H1 (cell line): Measurements from ENCODE around the gene SND1.

Source experiments
- CEBPB ChIP-seq: IDR thresholded peaks from 2 replicates; pipeline ENCODE4 v1.6.1; 2012; ENCODE audit warnings: low read depth, low read length
- EZH2 ChIP-seq: fragments of 200-600 bp; sonication (generic); IDR thresholded peaks from 2 replicates; pipeline ENCODE4 v1.7.1; 2012; ENCODE audit warnings: low read depth, mild to moderate bottlenecking, moderate library complexity, low read length, inconsistent platforms; ENCODE audit not compliant: severe bottlenecking
- GABPA ChIP-seq: IDR thresholded peaks from 2 replicates; pipeline ENCODE4 v1.6.1; 2011; ENCODE audit warnings: mild to moderate bottlenecking, low read length, moderate library complexity, borderline replicate concordance; ENCODE audit not compliant: insufficient read depth
- POLR2A ChIP-seq, 2 experiments: IDR thresholded peaks; 1 replicate in 1 of 2; 2 replicates in 1 of 2; pipeline ENCODE4 v1.6.1; 2011; ENCODE audit warnings: low read depth in 2 of 2, low read length in 2 of 2, mild to moderate bottlenecking in 2 of 2; ENCODE audit errors: control extremely low read depth in 1 of 2
- TCF12 ChIP-seq: IDR thresholded peaks from 2 replicates; pipeline ENCODE4 v1.6.1; 2011; ENCODE audit warnings: low read depth, mild to moderate bottlenecking, low read length
- ZNF274 ChIP-seq: IDR thresholded peaks from 2 replicates; pipeline ENCODE4 v1.7.0; 2012; ENCODE audit warnings: low read length, borderline replicate concordance; ENCODE audit errors: extremely low read depth
- TF ChIP-seq, protein P1 (sequence below): IDR thresholded peaks from 2 replicates; pipeline ENCODE4 v1.6.1; 2011; ENCODE audit warnings: low read length, improper control_type of control experiment
- TF ChIP-seq, protein P2 (sequence below), 3 experiments: IDR thresholded peaks; 1 replicate in 2 of 3; 2 replicates in 1 of 3; pipeline versions ENCODE4 v1.5.1 to v1.6.1; 2011; ENCODE audit warnings: low read length in 3 of 3, mild to moderate bottlenecking in 3 of 3, inconsistent platforms in 2 of 3, low read depth in 1 of 3, moderate library complexity in 1 of 3; ENCODE audit not compliant: insufficient read depth in 1 of 3; ENCODE audit errors: control extremely low read depth in 1 of 3

DNA sequence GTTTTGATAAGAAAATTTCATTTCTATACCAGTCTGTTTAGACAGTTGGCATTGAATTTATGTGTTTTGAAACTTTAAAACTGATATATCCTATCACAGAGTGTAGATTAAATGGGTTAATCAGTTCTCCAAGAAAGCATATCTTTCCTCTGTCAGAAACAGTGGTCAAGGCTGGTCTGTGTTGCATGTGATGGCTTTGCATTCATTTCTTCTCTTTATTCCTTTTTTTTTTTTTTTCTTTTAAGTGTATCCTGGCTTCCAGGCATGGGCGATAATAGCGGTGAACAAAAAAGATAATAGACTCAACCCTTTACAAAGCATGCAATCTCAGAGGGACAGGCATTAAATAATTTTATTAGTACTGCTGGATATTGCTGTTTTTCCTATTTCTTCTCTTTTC, 242.6 kb downstream of the SND1 start:
- TF ChIP-seq TCF12 (no peak), POLR2A (IDR thresholded peaks at IDR 0.05; ENCODE audit: control extremely low read depth in 1 of 2, low read depth in 2 of 2, low read length in 2 of 2) (no peak), ZNF274 (no peak), CEBPB (no peak), GABPA (no peak), EZH2 (no peak)
- TF ChIP-seq, protein P1, sequence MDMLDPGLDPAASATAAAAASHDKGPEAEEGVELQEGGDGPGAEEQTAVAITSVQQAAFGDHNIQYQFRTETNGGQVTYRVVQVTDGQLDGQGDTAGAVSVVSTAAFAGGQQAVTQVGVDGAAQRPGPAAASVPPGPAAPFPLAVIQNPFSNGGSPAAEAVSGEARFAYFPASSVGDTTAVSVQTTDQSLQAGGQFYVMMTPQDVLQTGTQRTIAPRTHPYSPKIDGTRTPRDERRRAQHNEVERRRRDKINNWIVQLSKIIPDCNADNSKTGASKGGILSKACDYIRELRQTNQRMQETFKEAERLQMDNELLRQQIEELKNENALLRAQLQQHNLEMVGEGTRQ = no peak
- TF ChIP-seq, protein P2, sequence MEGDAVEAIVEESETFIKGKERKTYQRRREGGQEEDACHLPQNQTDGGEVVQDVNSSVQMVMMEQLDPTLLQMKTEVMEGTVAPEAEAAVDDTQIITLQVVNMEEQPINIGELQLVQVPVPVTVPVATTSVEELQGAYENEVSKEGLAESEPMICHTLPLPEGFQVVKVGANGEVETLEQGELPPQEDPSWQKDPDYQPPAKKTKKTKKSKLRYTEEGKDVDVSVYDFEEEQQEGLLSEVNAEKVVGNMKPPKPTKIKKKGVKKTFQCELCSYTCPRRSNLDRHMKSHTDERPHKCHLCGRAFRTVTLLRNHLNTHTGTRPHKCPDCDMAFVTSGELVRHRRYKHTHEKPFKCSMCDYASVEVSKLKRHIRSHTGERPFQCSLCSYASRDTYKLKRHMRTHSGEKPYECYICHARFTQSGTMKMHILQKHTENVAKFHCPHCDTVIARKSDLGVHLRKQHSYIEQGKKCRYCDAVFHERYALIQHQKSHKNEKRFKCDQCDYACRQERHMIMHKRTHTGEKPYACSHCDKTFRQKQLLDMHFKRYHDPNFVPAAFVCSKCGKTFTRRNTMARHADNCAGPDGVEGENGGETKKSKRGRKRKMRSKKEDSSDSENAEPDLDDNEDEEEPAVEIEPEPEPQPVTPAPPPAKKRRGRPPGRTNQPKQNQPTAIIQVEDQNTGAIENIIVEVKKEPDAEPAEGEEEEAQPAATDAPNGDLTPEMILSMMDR (IDR thresholded peaks at IDR 0.05; ENCODE audit: control extremely low read depth in 1 of 3, insufficient read depth in 1 of 3, low read depth in 1 of 3, low read length in 3 of 3) = no peak
